H1 (cell line): Measurements from ENCODE around the gene TSEN54.

ENCODE experiments used
- ATF2 ChIP-seq: IDR thresholded peaks from 2 replicates; pipeline ENCODE4 v1.6.1; 2012; ENCODE audit warnings: low read length, inconsistent platforms
- BACH1 ChIP-seq: IDR thresholded peaks from 2 replicates; pipeline ENCODE4 v1.6.1; 2012; ENCODE audit warnings: low read length, improper control_type of control experiment
- BRCA1 ChIP-seq: IDR thresholded peaks from 2 replicates; pipeline ENCODE4 v1.6.1; 2012; ENCODE audit warnings: low read depth, low read length, improper control_type of control experiment
- EP300 ChIP-seq, 2 experiments: IDR thresholded peaks; 1 replicate in 1 of 2; 2 replicates in 1 of 2; pipeline ENCODE4 v1.6.1; 2011 to 2012; ENCODE audit warnings: low read depth in 2 of 2, low read length in 2 of 2, mild to moderate bottlenecking in 2 of 2, borderline replicate concordance in 1 of 2, inconsistent platforms in 1 of 2, moderate library complexity in 1 of 2
- EZH2 ChIP-seq: fragments of 200-600 bp; sonication (generic); IDR thresholded peaks from 2 replicates; pipeline ENCODE4 v1.7.1; 2012; ENCODE audit warnings: low read depth, mild to moderate bottlenecking, moderate library complexity, low read length, inconsistent platforms; ENCODE audit not compliant: severe bottlenecking
- PHF8 ChIP-seq: fragments of 200-600 bp; sonication (generic); conservative IDR thresholded peaks from 2 replicates; pipeline ENCODE4 v1.7.1; 2012; ENCODE audit warnings: low read depth, mild to moderate bottlenecking, inconsistent platforms, low read length, moderate library complexity
- POLR2AphosphoS5 ChIP-seq: IDR thresholded peaks from 2 replicates; pipeline ENCODE4 v1.6.1; 2011; ENCODE audit warnings: low read depth, low read length
- RAD21 ChIP-seq, 2 experiments: IDR thresholded peaks in 1 of 2; conservative IDR thresholded peaks in 1 of 2; 2 replicates each; pipeline ENCODE4 v1.6.1; 2011; ENCODE audit warnings: low read depth in 2 of 2, low read length in 2 of 2, improper control_type of control experiment in 1 of 2, inconsistent platforms in 1 of 2, mild to moderate bottlenecking in 1 of 2, moderate library complexity in 1 of 2
- SP1 ChIP-seq: IDR thresholded peaks from 2 replicates; pipeline ENCODE4 v1.6.1; 2011; ENCODE audit warnings: low read depth, low read length
- SUZ12 ChIP-seq: fragments of 200-600 bp; sonication (generic); IDR thresholded peaks from 2 replicates; pipeline ENCODE4 v1.6.1; 2012; ENCODE audit warnings: mild to moderate bottlenecking, inconsistent platforms, low read length, moderate library complexity, mixed read lengths
- TEAD4 ChIP-seq: IDR thresholded peaks from 2 replicates; pipeline ENCODE4 v1.6.1; 2012; ENCODE audit warnings: low read depth, low read length, inconsistent platforms, mixed read lengths
- YY1 ChIP-seq: IDR thresholded peaks from 2 replicates; pipeline ENCODE4 v1.6.1; 2011; ENCODE audit warnings: low read depth, mild to moderate bottlenecking, low read length
- ZNF274 ChIP-seq: IDR thresholded peaks from 2 replicates; pipeline ENCODE4 v1.7.0; 2012; ENCODE audit warnings: low read length, borderline replicate concordance; ENCODE audit errors: extremely low read depth
- TF ChIP-seq, protein P1 (sequence below), 3 experiments: IDR thresholded peaks; 1 replicate in 2 of 3; 2 replicates in 1 of 3; pipeline versions ENCODE4 v1.5.1 to v1.6.1; 2011; ENCODE audit warnings: low read length in 3 of 3, mild to moderate bottlenecking in 3 of 3, inconsistent platforms in 2 of 3, low read depth in 1 of 3, moderate library complexity in 1 of 3; ENCODE audit not compliant: insufficient read depth in 1 of 3; ENCODE audit errors: control extremely low read depth in 1 of 3

- TF ChIP-seq ZNF274 (no peak), SP1 (no peak), EP300 (IDR thresholded peaks at IDR 0.05; ENCODE audit: borderline replicate concordance in 1 of 2, low read depth in 2 of 2, low read length in 2 of 2) (no peak), SUZ12 (no peak), ATF2 (no peak), YY1 (no peak), TEAD4 (no peak), EZH2 (no peak), POLR2AphosphoS5 (no peak), BRCA1 (no peak), RAD21 (IDR thresholded peaks at IDR 0.05 in 1 of 2, conservative IDR thresholded peaks at IDR 0.05 in 1 of 2; ENCODE audit: low read depth in 2 of 2, low read length in 2 of 2) (no peak), BACH1 (no peak), PHF8 (no peak)
- TF ChIP-seq, protein P1, sequence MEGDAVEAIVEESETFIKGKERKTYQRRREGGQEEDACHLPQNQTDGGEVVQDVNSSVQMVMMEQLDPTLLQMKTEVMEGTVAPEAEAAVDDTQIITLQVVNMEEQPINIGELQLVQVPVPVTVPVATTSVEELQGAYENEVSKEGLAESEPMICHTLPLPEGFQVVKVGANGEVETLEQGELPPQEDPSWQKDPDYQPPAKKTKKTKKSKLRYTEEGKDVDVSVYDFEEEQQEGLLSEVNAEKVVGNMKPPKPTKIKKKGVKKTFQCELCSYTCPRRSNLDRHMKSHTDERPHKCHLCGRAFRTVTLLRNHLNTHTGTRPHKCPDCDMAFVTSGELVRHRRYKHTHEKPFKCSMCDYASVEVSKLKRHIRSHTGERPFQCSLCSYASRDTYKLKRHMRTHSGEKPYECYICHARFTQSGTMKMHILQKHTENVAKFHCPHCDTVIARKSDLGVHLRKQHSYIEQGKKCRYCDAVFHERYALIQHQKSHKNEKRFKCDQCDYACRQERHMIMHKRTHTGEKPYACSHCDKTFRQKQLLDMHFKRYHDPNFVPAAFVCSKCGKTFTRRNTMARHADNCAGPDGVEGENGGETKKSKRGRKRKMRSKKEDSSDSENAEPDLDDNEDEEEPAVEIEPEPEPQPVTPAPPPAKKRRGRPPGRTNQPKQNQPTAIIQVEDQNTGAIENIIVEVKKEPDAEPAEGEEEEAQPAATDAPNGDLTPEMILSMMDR (IDR thresholded peaks at IDR 0.05; ENCODE audit: control extremely low read depth in 1 of 3, insufficient read depth in 1 of 3, low read depth in 1 of 3, low read length in 3 of 3) = no peak
Observed at GRCh38 chr17:75566416-75566815, 50.1 kb downstream of the TSEN54 start.
